Smooth muscle cell (in vitro differentiated cells): ENCODE data around the gene RHOBTB1. TPM values are rescaled to one million over a fixed set of nuclear protein-coding genes. Genes with fewer than 3 reads are reported as not detected.

ENCODE experiments used
- DNase-seq: peaks from one replicate; lab custom pipeline; 2025; ENCODE audit not compliant: unreplicated experiment; lab: John Stamatoyannopoulos, UW
- H2AFZ ChIP-seq: fragments of 200-600 bp; sonication (generic); 2 replicates; pipeline ENCODE4 v1.6.0; 2016; ENCODE audit warnings: antibody characterized with exemption, low read depth, mild to moderate bottlenecking
- H3F3A ChIP-seq: fragments of 200-600 bp; sonication (generic); 2 replicates; pipeline ENCODE4 v1.6.0; 2017; ENCODE audit warnings: antibody characterized with exemption, low read depth
- H3K27ac ChIP-seq: fragments of 200-600 bp; sonication (generic); 2 replicates; pipeline ENCODE4 v1.5.1; 2016; ENCODE audit warnings: low read depth, mild to moderate bottlenecking
- H3K27me3 ChIP-seq: fragments of 200-600 bp; sonication (generic); 2 replicates; pipeline ENCODE4 v1.6.1; 2016; ENCODE audit warnings: low read depth, mild to moderate bottlenecking
- H3K36me3 ChIP-seq: fragments of 200-600 bp; sonication (generic); 2 replicates; pipeline ENCODE4 v1.5.1; 2016; ENCODE audit warnings: low read depth
- H3K4me1 ChIP-seq: fragments of 200-600 bp; sonication (generic); 2 replicates; pipeline ENCODE4 v1.5.1; 2016; ENCODE audit warnings: low read depth
- H3K4me2 ChIP-seq: fragments of 200-600 bp; sonication (generic); 2 replicates; pipeline ENCODE4 v1.6.0; 2016; ENCODE audit warnings: mild to moderate bottlenecking
- H3K4me3 ChIP-seq: fragments of 200-600 bp; sonication (generic); 2 replicates; pipeline ENCODE4 v1.5.1; 2016; ENCODE audit warnings: mild to moderate bottlenecking
- H3K79me2 ChIP-seq: fragments of 200-600 bp; sonication (generic); 2 replicates; pipeline ENCODE4 v1.6.0; 2016; ENCODE audit warnings: low read depth, mild to moderate bottlenecking
- H3K9ac ChIP-seq: fragments of 200-600 bp; sonication (generic); 2 replicates; pipeline ENCODE4 v1.6.0; 2016; ENCODE audit warnings: low read depth
- H3K9me3 ChIP-seq: fragments of 200-600 bp; sonication (generic); replicated peaks from 2 replicates; pipeline ENCODE4 v1.5.1; 2016; ENCODE audit warnings: low read depth
- H4K20me1 ChIP-seq: fragments of 200-600 bp; sonication (generic); 2 replicates; pipeline ENCODE4 v1.6.0; 2016; ENCODE audit warnings: low read depth
- CTCF ChIP-seq: fragments of 200-600 bp; sonication (generic); IDR thresholded peaks from 2 replicates; pipeline ENCODE4 v1.5.1; 2017; ENCODE audit warnings: borderline replicate concordance, mild to moderate bottlenecking, antibody characterized with exemption; ENCODE audit not compliant: insufficient read depth, poor library complexity, severe bottlenecking
- WGBS: methylation state at CpG from one replicate; pipeline ENCODE4 v1.1.7; 2016; ENCODE audit warnings: low lambda C conversion rate; 5-methylcytosine and 5-hydroxymethylcytosine counted together
- polyA plus RNA-seq: library from polyadenylated mRNA; unstranded; fragments of >200 nt; fragmentation: Nextera tagmentation; extraction: Ambion mirVana; gene quantifications from 2 replicates; pipeline ENCODE4 v1.2.1, GENCODE V29; 2016
- total RNA-seq: library from RNA; depleted of rRNA; stranded (reverse); fragments of >200 nt; gene quantifications from 2 replicates; pipeline ENCODE4 v1.2.3, GENCODE V29; 2014

RHOBTB1 gene
- total and polyA plus RNA-seq, 2 experiments from 2014 or later: 33.7 to 49.1 TPM

- WGBS: 89% methylated on average over 3 of the region's 3 CpGs
- H3K27ac ChIP-seq: no peak overlapping the region
- H4K20me1 ChIP-seq: no peaks in the 10 kb centered on the region
- no peaks in the 10 kb centered on the region for H3K36me3 ChIP-seq
- H3K9ac ChIP-seq: no peak overlapping the region
- no peak overlapping the region for H3K4me2 ChIP-seq
- no peak overlapping the region for H2AFZ ChIP-seq
- no peak for TF ChIP-seq CTCF
- H3K4me1 ChIP-seq: no peaks in the 10 kb centered on the region
- no peaks in the 10 kb centered on the region for H3K9me3 ChIP-seq
- no peaks in the 10 kb centered on the region for H3K27me3 ChIP-seq
- DNase-seq: no peak
- no peak overlapping the region for H3K4me3 ChIP-seq
- H3K79me2 ChIP-seq: no peaks in the 10 kb centered on the region
- H3F3A ChIP-seq: peaks cover 3% of the 10 kb centered on the region
Observed at GRCh38 chr10:60950300-60950699, 6.3 kb upstream of the RHOBTB1 start.

GRCh38 chr10:60948851-60949250 lies 4.9 kb upstream of the RHOBTB1 start:
- H3K4me2 ChIP-seq: no peak overlapping the region
- no peaks in the 10 kb centered on the region for H3K27me3 ChIP-seq
- no peak overlapping the region for H3K27ac ChIP-seq
- no peaks in the 10 kb centered on the region for H3K36me3 ChIP-seq
- H3K4me1 ChIP-seq: no peaks in the 10 kb centered on the region
- H3F3A ChIP-seq: no peaks in the 10 kb centered on the region
- no peak for TF ChIP-seq CTCF
- H3K9ac ChIP-seq: no peak overlapping the region
- no peak overlapping the region for H3K4me3 ChIP-seq
- H4K20me1 ChIP-seq: no peaks in the 10 kb centered on the region
- no peaks in the 10 kb centered on the region for H3K9me3 ChIP-seq
- no peak for DNase-seq
- WGBS: 100% methylated on average over 1 of the region's 1 CpG
- H2AFZ ChIP-seq: no peak overlapping the region
- H3K79me2 ChIP-seq: no peaks in the 10 kb centered on the region

GRCh38 chr10:60944910-60945297 lies 919 bp upstream of the RHOBTB1 start:
- Histone ChIP-seq H2AFZ (peak overlapping the region; percentile 61), H3K9ac (peak overlapping the region; percentile 99), H3K79me2 (peaks cover 37% of the 10 kb centered on the region), H3F3A (peaks cover 6% of the 10 kb centered on the region), H3K4me2 (peak overlapping the region; percentile 97), H3K27ac (peak overlapping the region; percentile 99), H4K20me1 (no peaks in the 10 kb centered on the region), H3K27me3 (no peaks in the 10 kb centered on the region), H3K4me1 (peaks cover 10% of the 10 kb centered on the region), H3K36me3 (no peaks in the 10 kb centered on the region), H3K4me3 (peak overlapping the region; percentile 91), H3K9me3 (no peaks in the 10 kb centered on the region)
- no peak for DNase-seq
- 70% methylated on average over 4 of the region's 4 CpGs for WGBS
- TF ChIP-seq CTCF: no peak

- peaks cover 50% of the 10 kb centered on the region for H3K79me2 ChIP-seq
- DNase-seq: peak; percentile 61
- TF ChIP-seq CTCF: no peak
- peak overlapping the region; percentile 99 for H3K9ac ChIP-seq
- WGBS: 3% methylated on average over 35 of the region's 44 CpGs
- H3K4me1 ChIP-seq: peaks cover 12% of the 10 kb centered on the region
- H3K4me3 ChIP-seq: peak overlapping the region; percentile 91
- peaks cover 6% of the 10 kb centered on the region for H3F3A ChIP-seq
- no peaks in the 10 kb centered on the region for H3K9me3 ChIP-seq
- H3K27ac ChIP-seq: peak overlapping the region; percentile 99
- no peaks in the 10 kb centered on the region for H3K36me3 ChIP-seq
- no peaks in the 10 kb centered on the region for H4K20me1 ChIP-seq
- peak overlapping the region; percentile 97 for H3K4me2 ChIP-seq
- H2AFZ ChIP-seq: no peak overlapping the region
- no peaks in the 10 kb centered on the region for H3K27me3 ChIP-seq
Observed at GRCh38 chr10:60943316-60944057, 498 bp downstream of the RHOBTB1 start.
